HepG2 (cell line): ENCODE results near the gene ZNF213. TPM values are rescaled to one million over a fixed set of nuclear protein-coding genes. Genes with fewer than 3 reads are reported as not detected.
A peak's percentile ranks its signal among the peaks of the same experiment; 100 is the strongest.

Experiments used
- CBFB ChIP-seq: sonication (generic); formaldehyde crosslinking; IDR thresholded peaks from 2 replicates; pipeline ENCODE4 v1.4.0; 2020; ENCODE audit warnings: missing genetic modification reagents
- CENPT ChIP-seq: sonication (generic); formaldehyde crosslinking; IDR thresholded peaks from 2 replicates; pipeline ENCODE4 v1.8.0; 2022; ENCODE audit warnings: low read depth, mild to moderate bottlenecking, moderate library complexity, missing genetic modification reagents
- CHD4 ChIP-seq: fragments of 200-600 bp; sonication (generic); IDR thresholded peaks from 2 replicates; pipeline ENCODE4 v1.7.0; 2017; ENCODE audit warnings: mild to moderate bottlenecking, low read length, borderline replicate concordance
- ELF1 ChIP-seq: sonication (generic); formaldehyde crosslinking; IDR thresholded peaks from 2 replicates; pipeline ENCODE4 v1.4.0; 2020; ENCODE audit warnings: missing genetic modification reagents
- JUN ChIP-seq: sonication (generic); formaldehyde crosslinking; IDR thresholded peaks from 2 replicates; pipeline ENCODE4 v1.4.0; 2020; ENCODE audit warnings: mild to moderate bottlenecking, missing genetic modification reagents
- KAT8 ChIP-seq: IDR thresholded peaks from 2 replicates; pipeline ENCODE4 v1.6.1; 2016; ENCODE audit warnings: missing genetic modification reagents, missing compliant biosample characterization
- KDM2A ChIP-seq: sonication (generic); formaldehyde crosslinking; IDR thresholded peaks from 2 replicates; pipeline ENCODE4 v1.4.0; 2020; ENCODE audit warnings: low read depth, missing genetic modification reagents, borderline replicate concordance
- KDM4B ChIP-seq: sonication (generic); formaldehyde crosslinking; IDR thresholded peaks from 2 replicates; pipeline ENCODE4 v1.4.0; 2020; ENCODE audit warnings: missing genetic modification reagents
- NR2F1 ChIP-seq, 2 experiments: fragments of 450-650 bp in 1 of 2; formaldehyde crosslinking in 1 of 2; IDR thresholded peaks; 2 replicates each; pipeline versions ENCODE4 v1.5.0 to v1.6.1; 2016 to 2020; ENCODE audit warnings: mild to moderate bottlenecking in 1 of 2, missing compliant biosample characterization in 1 of 2, missing genetic modification reagents in 1 of 2, moderate library complexity in 1 of 2
- PITX1 ChIP-seq: sonication (generic); formaldehyde crosslinking; IDR thresholded peaks from 2 replicates; pipeline ENCODE4 v1.5.1; 2020; ENCODE audit warnings: mild to moderate bottlenecking, missing genetic modification reagents
- RBM39 ChIP-seq: fragments of 200-400 bp; formaldehyde crosslinking; IDR thresholded peaks from one replicate; pipeline ENCODE4 v1.6.1; 2018; ENCODE audit warnings: antibody characterized with exemption, mild to moderate bottlenecking, low read depth, low read length; ENCODE audit not compliant: poor library complexity, severe bottlenecking
- RFX1 ChIP-seq: fragments of 450-650 bp; IDR thresholded peaks from 2 replicates; pipeline ENCODE4 v1.6.1; 2017
- RFX3 ChIP-seq: IDR thresholded peaks from 2 replicates; pipeline ENCODE4 v1.6.1; 2016; ENCODE audit warnings: missing biosample characterization, missing genetic modification reagents
- RXRA ChIP-seq: sonication (generic); formaldehyde crosslinking; IDR thresholded peaks from 2 replicates; pipeline ENCODE4 v1.5.1; 2020; ENCODE audit warnings: missing genetic modification reagents
- SMAD3 ChIP-seq: sonication (generic); formaldehyde crosslinking; IDR thresholded peaks from 2 replicates; pipeline ENCODE4 v1.4.0; 2020; ENCODE audit warnings: missing genetic modification reagents
- SP5 ChIP-seq: IDR thresholded peaks from 2 replicates; pipeline ENCODE4 v1.6.1; 2016; ENCODE audit warnings: low read depth, borderline replicate concordance
- TAF15 ChIP-seq: fragments of 200-400 bp; formaldehyde crosslinking; IDR thresholded peaks from one replicate; pipeline ENCODE4 v1.6.1; 2018; ENCODE audit warnings: mild to moderate bottlenecking, low read depth, low read length; ENCODE audit not compliant: poor library complexity, severe bottlenecking
- TCF12 ChIP-seq, 2 experiments: fragments of 450-650 bp in 1 of 2; sonication (generic) in 1 of 2; formaldehyde crosslinking in 1 of 2; IDR thresholded peaks; 2 replicates each; pipeline versions ENCODE4 v1.6.1 to v1.8.0; 2017 to 2022; ENCODE audit warnings: antibody characterized with exemption in 1 of 2, mild to moderate bottlenecking in 1 of 2, missing genetic modification reagents in 1 of 2, moderate library complexity in 1 of 2
- XBP1 ChIP-seq: sonication (generic); formaldehyde crosslinking; IDR thresholded peaks from 2 replicates; pipeline ENCODE4 v1.5.0; 2020; ENCODE audit warnings: missing genetic modification reagents
- ZNF225 ChIP-seq: sonication (generic); formaldehyde crosslinking; IDR thresholded peaks from 2 replicates; pipeline ENCODE4 v1.4.0; 2020; ENCODE audit warnings: mild to moderate bottlenecking, missing genetic modification reagents
- ZNF713 ChIP-seq: sonication (generic); formaldehyde crosslinking; IDR thresholded peaks from 2 replicates; pipeline ENCODE4 v1.4.0; 2020; ENCODE audit warnings: mild to moderate bottlenecking, missing genetic modification reagents
- ZNF746 ChIP-seq: sonication (generic); formaldehyde crosslinking; IDR thresholded peaks from 2 replicates; pipeline ENCODE4 v1.8.0; 2022; ENCODE audit warnings: mild to moderate bottlenecking, missing genetic modification reagents
- polyA plus RNA-seq, 8 experiments: library from polyadenylated mRNA; depleted of rRNA in 3 of 8; stranded (reverse) in 7 of 8; unstranded in 1 of 8; fragments of >200 nt; fragmentation: Illumina TruSeq in 4 of 8; extraction: Trizol in 4 of 8; gene quantifications; 2 replicates each; pipeline versions ENCODE4 v1.2.1 to v1.2.3, GENCODE V29; 2011 to 2016; ENCODE audit warnings: low read depth in 4 of 8, missing spikeins in 1 of 8, mixed read lengths in 1 of 8; ENCODE audit not compliant: insufficient read depth in 1 of 8
- total RNA-seq, 5 experiments: library from RNA; depleted of rRNA; stranded (reverse); fragments of >200 nt; fragmentation: Illumina TruSeq; extraction: Trizol; gene quantifications; 2 replicates each; pipeline ENCODE4 v1.2.3, GENCODE V29; 2016; ENCODE audit warnings: low read depth in 1 of 5
- TF ChIP-seq, protein P1 (sequence below): sonication (generic); formaldehyde crosslinking; IDR thresholded peaks from 2 replicates; pipeline ENCODE4 v1.8.1; 2023; ENCODE audit warnings: mild to moderate bottlenecking, moderate library complexity, missing genetic modification reagents
- TF ChIP-seq, protein P2 (sequence below): IDR thresholded peaks from 2 replicates; pipeline ENCODE4 v1.6.1; 2016; ENCODE audit warnings: low read depth, missing genetic modification reagents, missing compliant biosample characterization
- TF ChIP-seq, protein P3 (sequence below): sonication (generic); formaldehyde crosslinking; IDR thresholded peaks from 2 replicates; pipeline ENCODE4 v1.4.0; 2020; ENCODE audit warnings: mild to moderate bottlenecking, missing genetic modification reagents

The ZNF213 gene
- total and polyA plus RNA-seq, 2 of the 13 experiments (the other 11 are each of a cell fraction or from before 2014, with no cell fraction given): 0.59 to 0.97 TPM

DNA sequence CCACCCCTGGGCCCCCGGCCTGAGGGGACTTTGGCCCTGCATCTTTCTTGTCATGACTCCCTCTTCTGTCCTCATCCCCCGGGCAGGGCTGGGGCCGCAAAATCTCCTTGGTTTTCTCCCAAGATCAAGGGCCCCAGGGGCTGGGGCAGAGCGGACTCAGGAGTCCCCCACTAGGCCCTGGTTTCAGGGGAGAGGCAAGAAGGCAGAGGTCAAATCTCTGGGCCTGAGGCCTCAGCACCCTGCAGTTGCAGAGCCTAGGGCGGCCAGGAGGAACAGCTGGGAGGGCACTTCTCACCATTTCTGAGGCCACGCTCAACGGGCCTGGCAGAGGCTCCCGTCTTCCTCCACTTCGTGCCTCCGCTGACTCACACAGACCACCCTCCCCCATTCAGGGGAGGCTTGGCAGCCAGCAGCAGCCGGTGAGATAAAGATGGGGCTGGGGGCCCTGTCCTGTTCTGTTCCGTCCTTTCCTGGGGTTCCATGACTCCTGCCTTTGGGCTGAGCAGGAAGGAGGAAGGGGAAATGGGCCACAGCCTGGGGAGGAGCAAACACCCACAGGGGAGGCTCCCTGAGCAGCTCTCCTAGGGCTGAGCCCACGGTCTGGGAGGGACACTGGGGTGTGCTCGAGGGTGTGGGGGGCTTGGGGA is 48.1 kb upstream of the ZNF213 start (continued):
- TF ChIP-seq TAF15 (no peak), XBP1 (CRISPR knock-in tag) (no peak), PITX1 (CRISPR knock-in tag) (no peak), JUN (CRISPR knock-in tag) (no peak), KDM2A (CRISPR knock-in tag) (peak; percentile 64; the same call in 1 of the 2 replicates), KDM4B (0 out of 2 replicates have a peak, but pooled peaks have one; percentile 27), SP5 (no peak), ZNF713 (CRISPR knock-in tag) (no peak), CBFB (CRISPR knock-in tag) (no peak), KAT8 (peak; percentile 42; the same call in 1 of the 2 replicates), RBM39 (no peak), RXRA (CRISPR knock-in tag) (peak; percentile 53; the same call in 1 of the 2 replicates), RFX3 (CRISPR knock-in tag) (no peak), TCF12 (IDR thresholded peaks at IDR 0.05) (no peak), TCF12 (CRISPR knock-in tag; IDR thresholded peaks at IDR 0.05) (no peak), CHD4 (no peak), ZNF225 (CRISPR knock-in tag) (no peak), SMAD3 (CRISPR knock-in tag) (0 out of 2 replicates have a peak, but pooled peaks have one; percentile 28), RFX1 (no peak), ELF1 (no peak), ZNF746 (CRISPR knock-in tag) (no peak), NR2F1 (CRISPR knock-in tag; IDR thresholded peaks at IDR 0.05) (no peak), CENPT (CRISPR knock-in tag) (no peak)
- TF ChIP-seq, protein P1, sequence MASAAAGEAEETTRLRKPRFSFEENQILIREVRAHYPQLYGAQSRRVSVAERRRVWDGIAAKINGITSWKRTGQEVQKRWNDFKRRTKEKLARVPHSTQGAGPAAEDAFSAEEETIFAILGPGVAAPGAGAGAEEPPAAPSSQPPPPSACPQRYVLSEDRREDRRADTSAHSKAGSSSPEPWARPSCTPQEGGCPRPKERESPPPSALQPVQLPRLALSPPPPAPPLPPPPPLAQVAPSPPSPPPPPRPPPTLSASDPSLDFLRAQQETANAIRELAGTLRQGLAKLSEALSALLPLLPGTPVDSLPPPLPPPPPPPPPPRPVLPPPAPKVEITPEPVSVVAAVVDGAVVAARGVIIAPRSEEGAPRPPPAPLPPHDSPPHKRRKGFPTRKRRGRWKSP (CRISPR knock-in tag): no peak
- TF ChIP-seq, protein P2, sequence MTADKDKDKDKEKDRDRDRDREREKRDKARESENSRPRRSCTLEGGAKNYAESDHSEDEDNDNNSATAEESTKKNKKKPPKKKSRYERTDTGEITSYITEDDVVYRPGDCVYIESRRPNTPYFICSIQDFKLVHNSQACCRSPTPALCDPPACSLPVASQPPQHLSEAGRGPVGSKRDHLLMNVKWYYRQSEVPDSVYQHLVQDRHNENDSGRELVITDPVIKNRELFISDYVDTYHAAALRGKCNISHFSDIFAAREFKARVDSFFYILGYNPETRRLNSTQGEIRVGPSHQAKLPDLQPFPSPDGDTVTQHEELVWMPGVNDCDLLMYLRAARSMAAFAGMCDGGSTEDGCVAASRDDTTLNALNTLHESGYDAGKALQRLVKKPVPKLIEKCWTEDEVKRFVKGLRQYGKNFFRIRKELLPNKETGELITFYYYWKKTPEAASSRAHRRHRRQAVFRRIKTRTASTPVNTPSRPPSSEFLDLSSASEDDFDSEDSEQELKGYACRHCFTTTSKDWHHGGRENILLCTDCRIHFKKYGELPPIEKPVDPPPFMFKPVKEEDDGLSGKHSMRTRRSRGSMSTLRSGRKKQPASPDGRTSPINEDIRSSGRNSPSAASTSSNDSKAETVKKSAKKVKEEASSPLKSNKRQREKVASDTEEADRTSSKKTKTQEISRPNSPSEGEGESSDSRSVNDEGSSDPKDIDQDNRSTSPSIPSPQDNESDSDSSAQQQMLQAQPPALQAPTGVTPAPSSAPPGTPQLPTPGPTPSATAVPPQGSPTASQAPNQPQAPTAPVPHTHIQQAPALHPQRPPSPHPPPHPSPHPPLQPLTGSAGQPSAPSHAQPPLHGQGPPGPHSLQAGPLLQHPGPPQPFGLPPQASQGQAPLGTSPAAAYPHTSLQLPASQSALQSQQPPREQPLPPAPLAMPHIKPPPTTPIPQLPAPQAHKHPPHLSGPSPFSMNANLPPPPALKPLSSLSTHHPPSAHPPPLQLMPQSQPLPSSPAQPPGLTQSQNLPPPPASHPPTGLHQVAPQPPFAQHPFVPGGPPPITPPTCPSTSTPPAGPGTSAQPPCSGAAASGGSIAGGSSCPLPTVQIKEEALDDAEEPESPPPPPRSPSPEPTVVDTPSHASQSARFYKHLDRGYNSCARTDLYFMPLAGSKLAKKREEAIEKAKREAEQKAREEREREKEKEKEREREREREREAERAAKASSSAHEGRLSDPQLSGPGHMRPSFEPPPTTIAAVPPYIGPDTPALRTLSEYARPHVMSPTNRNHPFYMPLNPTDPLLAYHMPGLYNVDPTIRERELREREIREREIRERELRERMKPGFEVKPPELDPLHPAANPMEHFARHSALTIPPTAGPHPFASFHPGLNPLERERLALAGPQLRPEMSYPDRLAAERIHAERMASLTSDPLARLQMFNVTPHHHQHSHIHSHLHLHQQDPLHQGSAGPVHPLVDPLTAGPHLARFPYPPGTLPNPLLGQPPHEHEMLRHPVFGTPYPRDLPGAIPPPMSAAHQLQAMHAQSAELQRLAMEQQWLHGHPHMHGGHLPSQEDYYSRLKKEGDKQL: no peak
- TF ChIP-seq, protein P3, sequence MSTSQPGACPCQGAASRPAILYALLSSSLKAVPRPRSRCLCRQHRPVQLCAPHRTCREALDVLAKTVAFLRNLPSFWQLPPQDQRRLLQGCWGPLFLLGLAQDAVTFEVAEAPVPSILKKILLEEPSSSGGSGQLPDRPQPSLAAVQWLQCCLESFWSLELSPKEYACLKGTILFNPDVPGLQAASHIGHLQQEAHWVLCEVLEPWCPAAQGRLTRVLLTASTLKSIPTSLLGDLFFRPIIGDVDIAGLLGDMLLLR (CRISPR knock-in tag): no peak
